Muscle of leg (tissue), 9 donors: ENCODE results near the gene PLCH2. TPM values are rescaled to one million over a fixed set of nuclear protein-coding genes. Genes with fewer than 3 reads are reported as not detected.

Experiments
- polyA plus RNA-seq, 8 donors: library from polyadenylated mRNA; unstranded; fragments of 120-200 nt; gene quantifications; one replicate each; pipeline versions ENCODE4 v1.2.1 to v1.2.3, GENCODE V29; 2013; ENCODE audit warnings: inconsistent platforms in 1 of 8, low replicate concordance in 1 of 8; ENCODE audit not compliant: insufficient read length in 8 of 8, insufficient read depth in 1 of 8
- total RNA-seq: library from RNA; stranded (reverse); fragments of 120-200 nt; gene quantifications from one replicate; pipeline ENCODE4 v1.2.4, GENCODE V29; 2013

PLCH2 gene
- total and polyA plus RNA-seq, 9 donors, result 0.35 to 3.4 (median 0.75) TPM

Other genes starting within 250 kb of the PLCH2 start
- 16.8 TPM for gene SKI, start 248.0 kb upstream of the PLCH2 start, total RNA-seq
- 10 to 100 TPM; 49.7 to 83.2 (median 66.5) TPM for gene SKI, start 248.0 kb upstream of the PLCH2 start, polyA plus RNA-seq
- gene MORN1, start 84.7 kb upstream of the PLCH2 start, total RNA-seq, result 8.0 TPM
- 1 to 10 TPM; 4.3 to 9.3 (median 7.1) TPM for gene MORN1, start 84.7 kb upstream of the PLCH2 start, polyA plus RNA-seq
- gene RER1, start 84.4 kb upstream of the PLCH2 start, total RNA-seq, result 57.5 TPM
- 10 to 100 TPM; 66.7 to 86.6 (median 72.1) TPM for gene RER1, start 84.4 kb upstream of the PLCH2 start, polyA plus RNA-seq
- 18.3 TPM for gene PEX10, start 63.7 kb upstream of the PLCH2 start, total RNA-seq
- gene PEX10, start 63.7 kb upstream of the PLCH2 start, polyA plus RNA-seq, result 10 to 100 TPM; 16.3 to 20.6 (median 19.1) TPM
- 19.7 TPM for gene PANK4, start 50.3 kb downstream of the PLCH2 start, total RNA-seq
- gene PANK4, start 50.3 kb downstream of the PLCH2 start, polyA plus RNA-seq, result 10 to 100 TPM; 20.3 to 30.2 (median 23.7) TPM
- 0.80 TPM for gene HES5, start 54.0 kb downstream of the PLCH2 start, total RNA-seq
- gene HES5, start 54.0 kb downstream of the PLCH2 start, polyA plus RNA-seq, result 1 to 10 TPM in 1 of 8 donors, under 1 TPM in 6, not detected in 1; 0.29 to 1.1 (median 0.34) TPM
- 11.2 TPM for gene TNFRSF14, start 80.1 kb downstream of the PLCH2 start, total RNA-seq
- gene TNFRSF14, start 80.1 kb downstream of the PLCH2 start, polyA plus RNA-seq, result 10 to 100 TPM; 11.0 to 33.8 (median 15.3) TPM
- gene PRXL2B, start 110.5 kb downstream of the PLCH2 start, total RNA-seq, result 8.9 TPM
- 10 to 100 TPM; 20.8 to 32.4 (median 24.3) TPM for gene PRXL2B, start 110.5 kb downstream of the PLCH2 start, polyA plus RNA-seq
- gene MMEL1, start 156.7 kb downstream of the PLCH2 start, total RNA-seq, result 0.31 TPM
- gene MMEL1, start 156.7 kb downstream of the PLCH2 start, polyA plus RNA-seq, result 1 to 10 TPM in 3 of 8 donors, under 1 TPM in 5; 0.29 to 1.2 (median 0.66) TPM